Breast epithelium (tissue), 3 donors: ENCODE measurements around the gene MAD1L1.

Source experiments
- POLR2A ChIP-seq: fragments of 450-650 bp; IDR thresholded peaks from one replicate; pipeline ENCODE4 v1.6.1; 2016; ENCODE audit warnings: antibody characterized with exemption, mild to moderate bottlenecking, moderate library complexity
- POLR2AphosphoS5 ChIP-seq, 3 donors: sonication (generic); formaldehyde crosslinking; IDR thresholded peaks; one replicate each; pipeline ENCODE4 v1.6.1; 2017; ENCODE audit warnings: antibody characterized with exemption in 3 of 3
- TF ChIP-seq, protein P1 (sequence below), 3 donors: fragments of 450-650 bp; IDR thresholded peaks; one replicate each; pipeline ENCODE4 v1.5.1; 2016 to 2017; ENCODE audit warnings: antibody characterized with exemption in 3 of 3, mild to moderate bottlenecking in 3 of 3, moderate library complexity in 3 of 3

DNA sequence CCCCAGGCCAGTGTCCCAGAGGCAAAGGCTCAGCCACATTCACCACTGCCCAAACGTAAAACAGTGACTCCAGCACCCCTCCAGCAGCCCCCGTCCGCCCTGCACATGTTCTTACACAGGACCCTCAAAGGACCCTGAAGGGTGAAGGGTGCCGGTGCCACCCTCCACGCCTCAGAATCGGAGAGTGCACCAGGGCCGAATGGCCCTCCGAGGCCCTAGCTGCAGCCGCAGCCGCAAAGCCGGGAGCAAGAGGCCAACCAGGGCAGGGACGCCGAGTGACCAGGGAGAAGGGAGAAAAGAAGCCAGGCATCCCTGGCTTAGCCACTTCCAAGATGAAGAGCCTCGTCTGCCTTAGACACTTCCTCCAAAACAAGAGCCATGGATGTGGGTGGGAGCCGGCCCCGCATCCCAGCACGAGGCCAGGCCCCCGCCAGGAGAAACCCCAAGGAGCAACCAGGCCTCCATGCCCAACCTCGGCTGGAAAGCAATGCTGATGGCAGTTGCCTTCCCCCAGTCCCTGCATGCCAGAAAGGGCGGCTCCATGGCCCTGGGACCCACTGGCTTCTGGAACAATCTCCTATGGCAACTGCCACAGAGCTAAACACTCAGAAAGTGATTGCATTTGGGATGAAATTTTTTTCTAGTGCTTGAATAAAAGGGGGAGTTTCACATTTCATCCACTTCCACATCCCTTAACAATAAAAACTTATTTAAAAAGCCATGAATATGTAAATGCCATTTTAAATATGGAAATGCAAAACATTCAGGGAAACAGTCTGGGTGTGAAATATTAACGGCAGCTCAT lies 92.3 kb downstream of the MAD1L1 start:
- TF ChIP-seq, protein P1, sequence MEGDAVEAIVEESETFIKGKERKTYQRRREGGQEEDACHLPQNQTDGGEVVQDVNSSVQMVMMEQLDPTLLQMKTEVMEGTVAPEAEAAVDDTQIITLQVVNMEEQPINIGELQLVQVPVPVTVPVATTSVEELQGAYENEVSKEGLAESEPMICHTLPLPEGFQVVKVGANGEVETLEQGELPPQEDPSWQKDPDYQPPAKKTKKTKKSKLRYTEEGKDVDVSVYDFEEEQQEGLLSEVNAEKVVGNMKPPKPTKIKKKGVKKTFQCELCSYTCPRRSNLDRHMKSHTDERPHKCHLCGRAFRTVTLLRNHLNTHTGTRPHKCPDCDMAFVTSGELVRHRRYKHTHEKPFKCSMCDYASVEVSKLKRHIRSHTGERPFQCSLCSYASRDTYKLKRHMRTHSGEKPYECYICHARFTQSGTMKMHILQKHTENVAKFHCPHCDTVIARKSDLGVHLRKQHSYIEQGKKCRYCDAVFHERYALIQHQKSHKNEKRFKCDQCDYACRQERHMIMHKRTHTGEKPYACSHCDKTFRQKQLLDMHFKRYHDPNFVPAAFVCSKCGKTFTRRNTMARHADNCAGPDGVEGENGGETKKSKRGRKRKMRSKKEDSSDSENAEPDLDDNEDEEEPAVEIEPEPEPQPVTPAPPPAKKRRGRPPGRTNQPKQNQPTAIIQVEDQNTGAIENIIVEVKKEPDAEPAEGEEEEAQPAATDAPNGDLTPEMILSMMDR (IDR thresholded peaks at IDR 0.05): no peak
- TF ChIP-seq POLR2A: no peak
- no peak for TF ChIP-seq POLR2AphosphoS5 (IDR thresholded peaks at IDR 0.05)
